NCI-H82 (cell line): ENCODE data around the gene QPCTL.
"Not testable (repeated sequence)": the region's sequence is repeated elsewhere in the genome, so short reads cannot be mapped to it uniquely, and the experiment has no call there.

Source experiments
- DNase-seq: peaks from one replicate; lab custom pipeline; 2025; lab: John Stamatoyannopoulos, UW

Gene QPCTL

GRCh38 chr19:45676851-45677263, 15.6 kb upstream of the QPCTL start:
- DNase-seq, result no peak

- DNase-seq, result peak; percentile 51
Observed at GRCh38 chr19:45677351-45678230, 14.9 kb upstream of the QPCTL start.

- DNase-seq, result peak; percentile 85
Observed at GRCh38 chr19:45681391-45682015, 11.0 kb upstream of the QPCTL start.

- DNase-seq, result no peak
Observed at GRCh38 chr19:45682117-45682516, 10.3 kb upstream of the QPCTL start.

GRCh38 chr19:45682908-45683307, 9.6 kb upstream of the QPCTL start:
- peak; percentile 26 for DNase-seq

- not testable (repeated sequence) for DNase-seq
Observed at GRCh38 chr19:45685045-45685444, 7.4 kb upstream of the QPCTL start.

- DNase-seq, result no peak
Observed at GRCh38 chr19:45687599-45687998, 4.9 kb upstream of the QPCTL start.

- peak; percentile 98 for DNase-seq
Observed at GRCh38 chr19:45691516-45692186, 815 bp upstream of the QPCTL start, which contains the start of gene SNRPD2. Gene SNRPD2, minus strand, starts transcription at chr19:45691953. Its CDS starts 65 bp downstream, at chr19:45691888.

GRCh38 chr19:45693106-45693788, 781 bp downstream of the QPCTL start:
- peak; percentile 91 for DNase-seq

- no peak for DNase-seq
Observed at GRCh38 chr19:45701676-45702075, 9.2 kb downstream of the QPCTL start.

- DNase-seq, result no peak
Observed at GRCh38 chr19:45705115-45705514, 12.6 kb downstream of the QPCTL start.

- DNase-seq, result no peak
Observed at GRCh38 chr19:45705710-45706415, 13.4 kb downstream of the QPCTL start.

GRCh38 chr19:45710356-45711130, 18.1 kb downstream of the QPCTL start:
- DNase-seq, result no peak

- DNase-seq, result no peak
Observed at GRCh38 chr19:45711851-45712698, 19.6 kb downstream of the QPCTL start.

- DNase-seq, result no peak
Observed at GRCh38 chr19:45712699-45713067, 20.2 kb downstream of the QPCTL start.

- DNase-seq, result no peak
Observed at GRCh38 chr19:45713141-45713540, 20.7 kb downstream of the QPCTL start.

- no peak for DNase-seq
Observed at GRCh38 chr19:45715139-45715538, 22.7 kb downstream of the QPCTL start.

- peak; percentile 57 for DNase-seq
Observed at GRCh38 chr19:45716359-45717130, 24.1 kb downstream of the QPCTL start.
